Effector memory CD8-positive, alpha-beta T cell (primary cell): ENCODE results near the gene SERPINF2.
"Not testable (repeated sequence)": the region's sequence is repeated elsewhere in the genome, so short reads cannot be mapped to it uniquely, and the experiment has no call there.

Experiments
- ATAC-seq: fragments of 150-1000 bp; cut with Tn5 transposase; replicated peaks from 2 replicates; pipeline ENCODE4 v1.10.0; 2021; ENCODE audit warnings: mild to moderate bottlenecking, moderate library complexity
- DNase-seq, 3 experiments: peaks; one replicate each; pipeline ENCODE4 v3.0.0; 2021
- H3K27ac Mint-ChIP-seq, 2 donors: one replicate each; pipeline ENCODE4 v1.8.0; 2022; ENCODE audit warnings: mild to moderate bottlenecking in 2 of 2, mixed read lengths in 2 of 2, moderate library complexity in 2 of 2
- H3K27me3 Mint-ChIP-seq, 2 donors: one replicate each; pipeline ENCODE4 v1.8.0; 2022; ENCODE audit warnings: mixed read lengths in 2 of 2
- H3K36me3 Mint-ChIP-seq: one replicate; pipeline ENCODE4 v1.8.0; 2022; ENCODE audit warnings: mild to moderate bottlenecking, moderate library complexity, mixed read lengths; ENCODE audit not compliant: insufficient read depth
- H3K4me1 Mint-ChIP-seq, 2 donors: one replicate each; pipeline ENCODE4 v1.8.0; 2022; ENCODE audit warnings: low read depth in 2 of 2, mixed read lengths in 2 of 2
- H3K4me3 Mint-ChIP-seq, 2 donors: one replicate each; pipeline ENCODE4 v1.8.0; 2022; ENCODE audit warnings: mild to moderate bottlenecking in 2 of 2, mixed read lengths in 2 of 2, moderate library complexity in 2 of 2
- H3K9me3 Mint-ChIP-seq, 2 donors: one replicate each; pipeline ENCODE4 v1.8.0; 2022; ENCODE audit warnings: mixed read lengths in 2 of 2

Gene SERPINF2

DNA sequence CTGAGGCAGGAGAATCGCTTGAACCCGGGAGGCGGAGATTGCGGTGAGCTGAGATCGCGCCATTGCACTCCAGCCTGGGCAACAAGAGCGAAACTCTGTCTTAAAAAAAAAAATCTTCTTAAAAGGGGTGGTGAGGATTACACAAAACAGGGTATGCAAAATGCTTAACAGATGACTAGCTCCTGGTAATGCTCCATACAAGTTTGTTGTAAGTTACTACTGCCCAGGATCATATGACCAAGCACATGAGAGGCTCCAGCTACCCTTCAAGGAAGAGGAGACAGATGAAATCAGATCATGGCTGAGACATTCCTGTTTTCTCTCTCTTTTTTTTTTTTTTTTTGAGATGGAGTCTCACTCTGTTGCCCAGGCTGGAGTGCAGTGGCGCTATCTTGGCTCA, 20.6 kb upstream of the SERPINF2 start:
- not testable (repeated sequence) for ATAC-seq, DNase-seq, H3K27me3 Mint-ChIP-seq, H3K9me3 Mint-ChIP-seq
- Mint-ChIP-seq H3K4me1 (peaks cover 31 to 34% of the 10 kb centered on the region in 2 donors), H3K27ac (peak overlapping the region; percentile 93 to 95), H3K36me3 (peaks cover 18% of the 10 kb centered on the region), H3K4me3 (peak overlapping the region in 1 of 2 donors; percentile 76)

DNA sequence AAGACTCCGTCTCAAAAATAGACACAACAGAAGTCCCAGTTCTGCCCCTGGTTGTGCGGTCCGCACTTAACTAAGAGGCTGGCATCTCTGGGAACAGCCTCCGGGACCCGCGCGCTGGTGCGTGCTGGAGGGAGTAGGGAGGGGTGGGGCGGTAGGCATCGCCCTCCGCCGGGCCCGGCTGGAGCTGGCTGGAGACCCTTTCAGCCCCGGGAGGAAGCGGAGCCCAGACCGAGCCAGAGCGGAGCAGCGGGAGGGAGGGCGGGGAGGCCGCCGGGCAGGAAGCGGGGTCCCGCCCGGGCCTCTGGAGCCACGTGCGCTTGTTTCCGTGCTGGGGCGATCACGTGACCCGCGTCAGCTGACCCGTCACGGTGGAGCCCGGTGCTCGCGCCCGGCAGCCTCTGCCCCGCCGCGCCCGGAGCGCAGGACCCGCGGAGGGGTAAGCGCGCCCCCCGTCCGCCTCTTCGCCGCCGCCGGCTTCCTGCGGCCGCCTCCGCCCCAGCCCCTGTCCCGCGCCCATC, 18.3 kb upstream of the SERPINF2 start, which contains the start of gene WDR81:
Gene WDR81, plus strand, starts transcription at position 354 of the 518 bp plus-strand sequence. CDS start 256 bp downstream, outside the sequence.
- H3K4me3 Mint-ChIP-seq: peak within 1 kb of the TSS; percentile 77 to 82
- H3K9me3 Mint-ChIP-seq: no peaks in the 10 kb centered on the region
- no peaks in the 10 kb centered on the region for H3K27me3 Mint-ChIP-seq
- ATAC-seq: peak; percentile 77
- peaks cover 19% of the 10 kb centered on the region for H3K36me3 Mint-ChIP-seq
- peaks cover 28 to 30% of the 10 kb centered on the region in 2 donors for H3K4me1 Mint-ChIP-seq
- peak within 1 kb of the TSS; percentile 60 to 95 for H3K27ac Mint-ChIP-seq
- DNase-seq: peak; percentile 73 to 78 (median 76)

DNA sequence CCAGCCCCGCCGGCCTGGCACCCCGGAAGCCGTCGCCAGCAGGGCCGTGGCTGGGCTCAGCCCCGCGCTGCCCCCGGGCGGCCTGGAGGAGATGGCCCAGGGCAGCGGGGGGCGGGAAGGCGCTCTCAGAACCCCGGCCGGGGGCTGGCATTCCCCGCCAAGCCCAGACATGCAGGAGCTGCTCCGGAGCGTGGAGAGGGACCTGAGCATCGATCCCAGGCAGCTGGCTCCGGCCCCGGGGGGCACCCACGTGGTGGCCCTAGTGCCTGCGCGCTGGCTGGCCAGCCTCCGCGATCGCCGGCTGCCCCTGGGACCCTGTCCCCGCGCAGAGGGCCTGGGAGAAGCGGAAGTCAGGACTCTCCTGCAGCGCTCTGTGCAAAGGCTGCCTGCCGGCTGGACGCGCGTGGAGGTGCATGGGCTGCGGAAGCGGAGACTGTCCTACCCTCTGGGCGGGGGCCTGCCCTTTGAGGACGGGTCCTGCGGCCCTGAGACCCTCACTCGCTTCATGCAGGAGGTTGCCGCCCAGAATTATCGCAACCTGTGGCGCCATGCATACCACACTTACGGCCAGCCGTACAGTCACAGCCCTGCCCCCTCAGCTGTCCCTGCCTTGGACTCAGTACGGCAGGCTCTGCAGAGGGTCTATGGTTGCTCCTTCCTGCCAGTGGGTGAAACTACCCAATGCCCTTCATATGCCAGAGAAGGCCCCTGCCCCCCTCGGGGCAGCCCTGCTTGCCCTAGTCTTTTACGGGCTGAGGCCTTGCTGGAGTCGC, 17.6 kb upstream of the SERPINF2 start:
- peak overlapping the region in 1 of 2 donors; percentile 3 for H3K27ac Mint-ChIP-seq
- DNase-seq (no peak), ATAC-seq (peak; percentile 57)
- H3K27me3 Mint-ChIP-seq: no peaks in the 10 kb centered on the region
- peaks cover 25% of the 10 kb centered on the region for H3K36me3 Mint-ChIP-seq
- H3K4me1 Mint-ChIP-seq: peaks cover 33 to 35% of the 10 kb centered on the region in 2 donors
- H3K9me3 Mint-ChIP-seq: no peaks in the 10 kb centered on the region
- peak overlapping the region; percentile 77 to 82 for H3K4me3 Mint-ChIP-seq

DNA sequence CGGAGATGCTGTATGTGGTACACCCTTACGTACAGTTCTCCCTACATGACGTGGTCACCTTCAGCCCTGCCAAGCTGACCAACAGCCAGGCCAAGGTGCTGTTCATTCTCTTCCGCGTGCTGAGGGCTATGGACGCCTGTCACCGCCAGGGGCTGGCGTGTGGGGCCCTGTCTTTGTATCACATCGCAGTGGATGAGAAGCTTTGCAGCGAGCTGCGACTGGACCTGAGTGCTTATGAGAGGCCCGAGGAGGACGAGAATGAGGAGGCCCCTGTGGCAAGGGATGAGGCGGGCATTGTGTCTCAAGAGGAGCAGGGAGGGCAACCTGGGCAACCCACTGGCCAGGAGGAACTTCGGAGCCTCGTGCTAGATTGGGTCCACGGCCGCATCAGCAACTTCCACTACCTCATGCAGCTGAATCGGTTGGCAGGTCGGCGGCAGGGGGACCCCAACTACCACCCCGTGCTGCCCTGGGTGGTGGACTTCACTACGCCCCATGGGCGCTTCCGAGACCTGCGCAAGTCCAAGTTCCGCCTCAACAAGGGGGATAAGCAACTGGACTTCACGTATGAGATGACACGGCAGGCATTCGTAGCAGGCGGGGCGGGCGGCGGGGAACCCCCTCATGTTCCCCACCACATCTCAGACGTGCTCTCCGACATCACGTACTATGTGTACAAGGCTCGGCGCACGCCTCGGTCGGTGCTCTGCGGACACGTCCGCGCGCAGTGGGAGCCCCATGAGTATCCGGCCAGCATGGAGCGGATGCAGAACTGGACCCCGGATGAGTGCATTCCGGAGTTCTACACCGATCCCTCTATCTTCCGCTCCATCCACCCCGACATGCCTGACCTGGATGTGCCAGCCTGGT, 16.8 kb upstream of the SERPINF2 start:
- no peaks in the 10 kb centered on the region for H3K9me3 Mint-ChIP-seq
- peak overlapping the region in 1 of 2 donors; percentile 3 for H3K27ac Mint-ChIP-seq
- H3K27me3 Mint-ChIP-seq: no peaks in the 10 kb centered on the region
- H3K36me3 Mint-ChIP-seq: peaks cover 31% of the 10 kb centered on the region
- H3K4me1 Mint-ChIP-seq: peaks cover 31 to 33% of the 10 kb centered on the region in 2 donors
- peak overlapping the region; percentile 77 to 82 for H3K4me3 Mint-ChIP-seq
- ATAC-seq (no peak), DNase-seq (no peak)

DNA sequence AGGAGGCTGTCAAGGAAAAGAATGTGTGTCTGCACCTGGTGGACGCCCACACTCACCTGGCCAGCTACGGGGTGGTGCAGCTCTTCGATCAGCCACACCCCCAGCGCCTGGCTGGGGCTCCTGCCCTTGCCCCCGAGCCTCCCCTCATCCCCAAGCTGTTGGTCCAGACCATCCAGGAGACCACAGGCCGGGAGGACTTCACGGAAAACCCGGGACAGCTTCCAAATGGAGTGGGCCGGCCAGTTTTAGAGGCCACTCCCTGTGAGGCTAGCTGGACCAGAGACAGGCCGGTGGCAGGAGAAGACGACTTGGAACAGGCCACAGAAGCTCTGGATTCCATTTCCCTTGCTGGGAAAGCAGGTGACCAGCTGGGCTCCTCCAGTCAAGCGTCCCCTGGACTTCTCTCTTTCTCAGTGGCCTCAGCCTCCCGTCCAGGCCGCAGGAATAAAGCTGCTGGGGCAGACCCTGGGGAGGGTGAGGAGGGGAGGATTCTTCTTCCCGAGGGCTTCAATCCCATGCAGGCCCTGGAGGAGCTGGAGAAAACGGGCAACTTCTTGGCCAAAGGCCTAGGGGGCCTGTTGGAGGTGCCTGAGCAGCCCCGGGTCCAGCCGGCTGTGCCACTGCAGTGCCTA, 15.9 kb upstream of the SERPINF2 start:
- H3K27me3 Mint-ChIP-seq: no peaks in the 10 kb centered on the region
- peaks cover 37% of the 10 kb centered on the region for H3K36me3 Mint-ChIP-seq
- H3K27ac Mint-ChIP-seq: no peak overlapping the region
- DNase-seq (no peak), ATAC-seq (no peak)
- peak overlapping the region; percentile 22 to 42 for H3K4me3 Mint-ChIP-seq
- H3K4me1 Mint-ChIP-seq: peaks cover 30 to 33% of the 10 kb centered on the region in 2 donors
- no peaks in the 10 kb centered on the region for H3K9me3 Mint-ChIP-seq

DNA sequence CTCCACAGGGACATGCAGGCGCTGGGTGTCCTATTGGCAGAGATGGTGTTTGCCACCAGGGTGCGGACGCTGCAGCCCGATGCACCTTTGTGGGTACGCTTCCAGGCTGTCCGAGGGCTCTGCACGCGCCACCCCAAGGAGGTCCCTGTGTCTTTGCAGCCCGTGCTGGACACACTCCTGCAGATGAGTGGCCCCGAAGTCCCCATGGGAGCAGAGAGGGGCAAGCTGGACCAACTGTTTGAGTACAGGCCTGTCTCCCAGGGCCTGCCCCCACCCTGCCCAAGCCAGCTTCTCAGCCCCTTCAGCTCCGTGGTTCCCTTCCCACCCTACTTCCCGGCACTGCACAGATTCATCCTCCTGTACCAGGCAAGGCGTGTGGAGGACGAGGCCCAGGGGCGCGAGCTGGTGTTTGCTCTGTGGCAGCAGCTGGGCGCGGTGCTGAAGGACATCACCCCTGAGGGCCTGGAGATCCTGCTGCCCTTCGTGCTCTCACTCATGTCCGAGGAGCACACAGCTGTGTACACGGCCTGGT, 15.3 kb upstream of the SERPINF2 start:
- Mint-ChIP-seq H3K27me3 (no peaks in the 10 kb centered on the region), H3K27ac (peak overlapping the region in 1 of 2 donors; percentile 29), H3K4me1 (peaks cover 30 to 32% of the 10 kb centered on the region in 2 donors), H3K4me3 (peak overlapping the region in 1 of 2 donors; percentile 42), H3K9me3 (no peaks in the 10 kb centered on the region), H3K36me3 (peaks cover 37% of the 10 kb centered on the region)
- DNase-seq (no peak), ATAC-seq (no peak)

DNA sequence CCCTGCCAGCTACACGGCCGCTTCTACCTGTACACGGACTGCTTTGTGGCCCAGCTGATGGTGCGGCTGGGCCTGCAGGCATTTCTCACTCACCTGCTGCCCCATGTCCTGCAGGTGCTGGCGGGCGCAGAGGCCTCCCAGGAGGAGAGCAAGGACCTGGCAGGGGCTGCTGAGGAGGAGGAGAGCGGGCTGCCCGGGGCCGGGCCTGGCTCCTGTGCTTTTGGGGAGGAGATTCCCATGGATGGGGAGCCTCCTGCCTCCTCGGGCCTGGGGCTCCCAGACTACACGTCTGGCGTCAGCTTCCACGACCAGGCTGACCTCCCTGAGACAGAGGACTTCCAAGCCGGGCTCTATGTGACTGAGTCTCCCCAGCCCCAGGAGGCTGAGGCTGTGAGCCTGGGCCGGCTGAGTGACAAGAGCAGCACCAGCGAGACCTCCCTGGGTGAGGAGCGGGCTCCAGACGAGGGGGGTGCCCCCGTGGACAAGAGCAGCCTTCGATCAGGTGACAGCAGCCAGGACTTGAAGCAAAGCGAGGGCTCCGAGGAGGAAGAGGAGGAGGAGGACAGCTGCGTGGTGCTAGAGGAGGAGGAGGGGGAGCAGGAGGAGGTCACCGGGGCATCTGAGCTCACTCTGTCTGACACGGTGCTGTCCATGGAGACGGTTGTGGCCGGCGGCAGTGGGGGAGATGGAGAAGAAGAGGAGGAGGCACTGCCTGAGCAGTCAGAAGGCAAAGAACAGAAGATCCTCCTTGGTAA, 14.6 kb upstream of the SERPINF2 start:
- peaks cover 31% of the 10 kb centered on the region for H3K36me3 Mint-ChIP-seq
- H3K27me3 Mint-ChIP-seq: no peaks in the 10 kb centered on the region
- H3K4me1 Mint-ChIP-seq: peaks cover 24% of the 10 kb centered on the region in 2 donors
- ATAC-seq (no peak), DNase-seq (no peak)
- H3K27ac Mint-ChIP-seq: peak overlapping the region; percentile 29 to 60
- H3K4me3 Mint-ChIP-seq: peak overlapping the region in 1 of 2 donors; percentile 44
- H3K9me3 Mint-ChIP-seq: no peaks in the 10 kb centered on the region

DNA sequence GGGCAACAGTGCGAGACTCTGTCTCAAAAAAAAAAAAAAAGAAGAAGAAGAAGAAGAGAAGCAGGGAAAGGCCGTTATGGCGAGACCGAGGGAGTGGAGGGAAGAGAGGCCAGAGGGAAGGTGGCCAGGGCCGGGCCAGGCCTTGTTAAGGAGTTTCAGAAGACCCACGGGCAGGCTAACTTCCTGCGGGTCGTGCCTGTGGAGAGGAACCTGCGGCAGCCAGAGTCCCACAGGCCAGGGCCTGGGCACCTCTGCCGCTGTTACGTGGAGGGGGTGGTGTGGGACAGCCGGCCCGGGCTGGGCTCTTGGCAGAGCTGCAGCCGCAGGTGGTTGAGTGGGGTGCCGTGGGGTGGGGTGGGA, 12.7 kb upstream of the SERPINF2 start:
- no peaks in the 10 kb centered on the region for H3K27me3 Mint-ChIP-seq
- H3K36me3 Mint-ChIP-seq: peaks cover 36% of the 10 kb centered on the region
- DNase-seq: no peak
- no peaks in the 10 kb centered on the region for H3K9me3 Mint-ChIP-seq
- peak overlapping the region; percentile 11 to 72 for H3K27ac Mint-ChIP-seq
- H3K4me3 Mint-ChIP-seq: peak overlapping the region in 1 of 2 donors; percentile 31
- ATAC-seq: no peak
- H3K4me1 Mint-ChIP-seq: peaks cover 20 to 22% of the 10 kb centered on the region in 2 donors

DNA sequence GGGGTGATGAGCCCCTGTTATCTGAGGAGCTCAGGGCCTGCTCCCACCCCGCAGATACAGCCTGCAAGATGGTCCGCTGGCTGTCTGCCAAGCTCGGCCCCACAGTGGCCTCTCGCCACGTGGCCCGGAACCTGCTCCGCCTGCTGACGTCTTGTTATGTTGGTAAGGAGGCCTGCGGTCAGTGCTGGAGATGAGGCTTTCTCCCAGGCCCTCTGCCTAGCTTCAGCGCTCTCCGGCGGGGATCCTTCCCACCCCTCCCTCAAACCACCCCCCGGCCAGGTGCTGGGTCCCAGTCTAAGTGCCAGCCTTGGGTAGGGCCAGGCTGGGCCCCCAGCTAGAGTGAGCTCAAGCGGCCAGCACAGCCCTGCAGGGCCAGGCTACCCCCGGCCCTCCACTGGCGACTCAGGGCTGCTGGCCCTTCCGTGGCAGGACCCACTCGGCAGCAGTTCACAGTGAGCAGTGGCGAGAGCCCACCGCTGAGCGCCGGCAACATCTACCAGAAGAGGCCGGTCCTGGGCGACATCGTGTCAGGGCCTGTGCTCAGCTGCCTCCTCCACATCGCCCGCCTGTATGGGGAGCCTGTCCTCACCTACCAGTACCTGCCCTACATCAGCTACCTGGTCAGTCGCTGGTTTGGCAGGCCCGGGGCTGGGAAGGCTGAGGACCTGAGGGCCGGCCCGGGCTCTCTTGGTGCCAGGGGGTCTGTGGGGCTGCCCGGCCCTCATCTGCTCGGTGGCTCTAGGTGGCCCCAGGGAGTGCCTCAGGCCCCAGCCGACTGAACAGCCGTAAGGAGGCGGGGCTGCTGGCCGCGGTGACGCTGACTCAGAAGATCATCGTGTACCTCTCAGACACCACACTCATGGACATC, 12.1 kb upstream of the SERPINF2 start:
- no peak overlapping the region for H3K4me3 Mint-ChIP-seq
- H3K9me3 Mint-ChIP-seq: no peaks in the 10 kb centered on the region
- peaks cover 36% of the 10 kb centered on the region for H3K36me3 Mint-ChIP-seq
- H3K4me1 Mint-ChIP-seq: peaks cover 17 to 19% of the 10 kb centered on the region in 2 donors
- DNase-seq (no peak), ATAC-seq (no peak)
- H3K27me3 Mint-ChIP-seq: no peaks in the 10 kb centered on the region
- no peak overlapping the region for H3K27ac Mint-ChIP-seq

DNA sequence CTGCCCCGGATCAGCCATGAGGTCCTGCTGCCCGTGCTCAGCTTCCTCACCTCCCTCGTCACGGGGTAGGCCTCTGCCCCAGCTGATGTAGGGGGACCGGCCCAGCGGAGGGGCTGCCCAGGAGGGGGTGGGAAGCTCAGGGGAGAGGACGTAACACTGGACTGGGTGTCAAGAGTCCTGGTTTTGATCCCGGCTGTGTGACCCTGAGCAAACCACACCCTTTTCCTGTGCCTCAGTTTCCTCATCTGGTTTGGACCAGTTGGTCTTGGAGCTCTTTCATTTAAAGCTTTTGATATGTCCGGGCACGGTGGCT, 11.5 kb upstream of the SERPINF2 start:
- no peaks in the 10 kb centered on the region for H3K27me3 Mint-ChIP-seq
- ATAC-seq (no peak), DNase-seq (no peak)
- H3K36me3 Mint-ChIP-seq: peaks cover 33% of the 10 kb centered on the region
- H3K27ac Mint-ChIP-seq: no peak overlapping the region
- H3K9me3 Mint-ChIP-seq: no peaks in the 10 kb centered on the region
- peaks cover 15 to 17% of the 10 kb centered on the region in 2 donors for H3K4me1 Mint-ChIP-seq
- no peak overlapping the region for H3K4me3 Mint-ChIP-seq

DNA sequence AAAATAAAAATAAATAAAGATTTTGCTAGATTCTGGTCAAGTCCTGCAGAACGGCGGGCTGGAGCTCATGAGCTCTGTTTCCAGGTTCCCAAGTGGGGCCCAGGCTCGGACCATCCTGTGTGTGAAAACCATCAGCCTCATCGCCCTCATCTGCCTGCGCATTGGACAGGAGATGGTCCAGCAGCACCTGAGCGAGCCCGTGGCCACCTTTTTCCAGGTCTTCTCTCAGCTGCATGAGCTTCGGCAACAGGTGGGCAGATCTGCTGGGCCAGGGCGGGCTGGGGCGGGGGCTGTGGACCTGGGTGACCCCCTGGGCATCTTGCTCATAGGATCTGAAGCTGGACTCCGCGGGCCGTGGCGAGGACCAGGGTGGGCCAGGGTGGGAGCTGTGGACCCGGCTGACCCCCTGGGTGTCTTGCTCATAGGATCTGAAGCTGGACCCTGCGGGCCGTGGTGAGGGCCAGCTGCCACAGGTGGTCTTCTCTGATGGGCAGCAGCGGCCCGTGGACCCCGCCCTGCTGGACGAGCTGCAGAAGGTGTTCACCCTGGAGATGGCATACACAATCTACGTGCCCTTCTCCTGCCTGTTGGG, 10.3 kb upstream of the SERPINF2 start:
- H3K36me3 Mint-ChIP-seq: peaks cover 33% of the 10 kb centered on the region
- H3K4me3 Mint-ChIP-seq: no peak overlapping the region
- no peak overlapping the region for H3K27ac Mint-ChIP-seq
- no peaks in the 10 kb centered on the region for H3K27me3 Mint-ChIP-seq
- no peak for DNase-seq
- no peak for ATAC-seq
- peaks cover 15 to 20% of the 10 kb centered on the region in 2 donors for H3K4me1 Mint-ChIP-seq
- H3K9me3 Mint-ChIP-seq: no peaks in the 10 kb centered on the region
